Anterior cingulate cortex (tissue), 58 donors: ENCODE measurements around the gene ACP4.

ENCODE experiments used
- DNase-seq, 58 donors: peaks; one replicate each; lab custom pipeline; 2025; lab: John Stamatoyannopoulos, UW

ACP4 gene

GRCh38 chr19:50838239-50838638, 48.0 kb downstream of the ACP4 start:
- DNase-seq, result no peak

DNA sequence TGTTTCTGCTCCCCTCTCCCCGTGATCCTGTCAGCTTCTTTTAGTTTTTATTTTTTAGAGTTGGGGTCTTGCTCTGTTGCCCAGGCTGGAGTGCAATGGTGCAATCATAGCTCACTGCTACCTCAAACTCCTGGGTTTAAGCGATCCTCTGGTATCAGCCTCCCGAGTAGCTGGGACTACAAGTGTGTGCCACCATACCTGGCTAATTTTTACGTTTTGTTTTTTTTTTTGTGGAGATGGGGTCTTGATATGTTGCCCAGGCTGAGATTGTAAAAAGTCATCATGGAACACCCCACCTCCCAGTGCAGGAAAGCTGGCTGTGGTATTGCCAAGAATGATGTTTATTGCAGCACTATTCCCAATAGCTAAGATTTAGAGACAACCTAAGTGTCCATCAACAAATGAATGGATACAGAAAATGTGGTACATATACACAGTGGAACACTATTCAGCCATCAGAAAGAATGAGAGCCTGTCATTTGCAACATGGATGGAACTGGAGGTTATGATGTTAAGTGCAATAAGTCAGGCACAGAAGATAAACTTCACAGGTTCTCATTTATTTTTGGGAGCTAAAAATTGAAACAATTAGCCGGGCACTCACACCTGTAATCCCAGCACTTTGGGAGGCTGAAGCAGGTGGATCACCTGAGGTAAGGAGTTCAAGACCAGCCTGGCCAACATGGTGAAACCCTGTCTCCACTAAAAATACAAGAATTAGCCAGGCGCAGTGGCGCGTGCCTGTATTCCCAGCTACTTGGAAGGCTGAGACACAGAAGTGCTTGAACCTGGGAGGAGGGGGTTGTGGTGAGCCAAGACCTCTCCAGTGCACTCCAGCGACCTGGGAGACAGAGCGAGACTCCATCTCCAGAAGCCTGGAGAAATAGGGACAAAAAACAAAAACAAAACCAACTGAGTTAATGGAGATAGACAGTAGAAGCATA, 49.8 kb downstream of the ACP4 start:
- DNase-seq, result no peak

DNA sequence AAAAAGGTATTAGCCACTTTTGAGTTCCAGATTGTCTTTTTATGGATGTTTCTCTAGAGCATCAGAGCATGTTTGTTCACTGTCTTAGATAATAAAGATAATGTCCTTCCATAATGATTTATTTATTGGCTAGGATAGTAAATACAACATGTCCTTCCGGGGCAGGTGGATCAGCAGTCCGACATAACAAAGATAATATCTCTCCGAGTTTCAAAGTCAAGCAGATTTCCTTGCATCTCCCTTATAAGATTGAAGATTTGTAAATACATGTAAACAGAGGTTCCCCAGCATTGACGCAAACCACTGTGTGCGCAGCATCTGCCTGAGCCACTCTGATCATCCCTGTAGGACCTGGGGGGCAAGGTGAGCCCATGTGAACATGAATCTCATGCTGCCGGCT, 51.9 kb downstream of the ACP4 start:
- no peak for DNase-seq

DNA sequence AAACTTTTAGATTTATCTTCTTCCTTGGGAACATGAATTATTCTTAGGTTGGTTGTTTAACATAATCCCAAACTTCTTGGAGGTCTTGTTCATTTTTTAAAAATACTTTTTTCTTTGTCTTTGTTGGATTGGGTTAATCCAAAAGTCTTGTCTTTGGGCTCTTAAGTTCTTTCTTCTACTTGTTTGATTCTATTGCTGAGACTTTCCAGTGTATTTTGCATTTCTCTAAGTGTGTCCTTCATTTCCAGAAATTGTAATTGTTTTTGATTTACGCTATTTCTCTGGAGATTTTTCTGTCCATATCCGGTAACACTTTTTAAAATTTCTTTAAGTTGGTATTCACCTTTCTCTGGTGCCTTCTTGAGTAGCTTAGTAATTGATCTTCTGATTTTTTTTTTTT, 53.0 kb downstream of the ACP4 start:
- no peak for DNase-seq

GRCh38 chr19:50843701-50844221, 53.5 kb downstream of the ACP4 start:
- DNase-seq, result no peak

- no peak for DNase-seq
Measured at GRCh38 chr19:50844296-50844935, 54.2 kb downstream of the ACP4 start.
